Measurements from ENCODE around the gene DLGAP4.

Gene DLGAP4, protein sequence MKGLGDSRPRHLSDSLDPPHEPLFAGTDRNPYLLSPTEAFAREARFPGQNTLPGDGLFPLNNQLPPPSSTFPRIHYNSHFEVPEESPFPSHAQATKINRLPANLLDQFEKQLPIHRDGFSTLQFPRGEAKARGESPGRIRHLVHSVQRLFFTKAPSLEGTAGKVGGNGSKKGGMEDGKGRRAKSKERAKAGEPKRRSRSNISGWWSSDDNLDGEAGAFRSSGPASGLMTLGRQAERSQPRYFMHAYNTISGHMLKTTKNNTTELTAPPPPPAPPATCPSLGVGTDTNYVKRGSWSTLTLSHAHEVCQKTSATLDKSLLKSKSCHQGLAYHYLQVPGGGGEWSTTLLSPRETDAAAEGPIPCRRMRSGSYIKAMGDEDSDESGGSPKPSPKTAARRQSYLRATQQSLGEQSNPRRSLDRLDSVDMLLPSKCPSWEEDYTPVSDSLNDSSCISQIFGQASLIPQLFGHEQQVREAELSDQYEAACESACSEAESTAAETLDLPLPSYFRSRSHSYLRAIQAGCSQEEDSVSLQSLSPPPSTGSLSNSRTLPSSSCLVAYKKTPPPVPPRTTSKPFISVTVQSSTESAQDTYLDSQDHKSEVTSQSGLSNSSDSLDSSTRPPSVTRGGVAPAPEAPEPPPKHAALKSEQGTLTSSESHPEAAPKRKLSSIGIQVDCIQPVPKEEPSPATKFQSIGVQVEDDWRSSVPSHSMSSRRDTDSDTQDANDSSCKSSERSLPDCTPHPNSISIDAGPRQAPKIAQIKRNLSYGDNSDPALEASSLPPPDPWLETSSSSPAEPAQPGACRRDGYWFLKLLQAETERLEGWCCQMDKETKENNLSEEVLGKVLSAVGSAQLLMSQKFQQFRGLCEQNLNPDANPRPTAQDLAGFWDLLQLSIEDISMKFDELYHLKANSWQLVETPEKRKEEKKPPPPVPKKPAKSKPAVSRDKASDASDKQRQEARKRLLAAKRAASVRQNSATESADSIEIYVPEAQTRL

DNA sequence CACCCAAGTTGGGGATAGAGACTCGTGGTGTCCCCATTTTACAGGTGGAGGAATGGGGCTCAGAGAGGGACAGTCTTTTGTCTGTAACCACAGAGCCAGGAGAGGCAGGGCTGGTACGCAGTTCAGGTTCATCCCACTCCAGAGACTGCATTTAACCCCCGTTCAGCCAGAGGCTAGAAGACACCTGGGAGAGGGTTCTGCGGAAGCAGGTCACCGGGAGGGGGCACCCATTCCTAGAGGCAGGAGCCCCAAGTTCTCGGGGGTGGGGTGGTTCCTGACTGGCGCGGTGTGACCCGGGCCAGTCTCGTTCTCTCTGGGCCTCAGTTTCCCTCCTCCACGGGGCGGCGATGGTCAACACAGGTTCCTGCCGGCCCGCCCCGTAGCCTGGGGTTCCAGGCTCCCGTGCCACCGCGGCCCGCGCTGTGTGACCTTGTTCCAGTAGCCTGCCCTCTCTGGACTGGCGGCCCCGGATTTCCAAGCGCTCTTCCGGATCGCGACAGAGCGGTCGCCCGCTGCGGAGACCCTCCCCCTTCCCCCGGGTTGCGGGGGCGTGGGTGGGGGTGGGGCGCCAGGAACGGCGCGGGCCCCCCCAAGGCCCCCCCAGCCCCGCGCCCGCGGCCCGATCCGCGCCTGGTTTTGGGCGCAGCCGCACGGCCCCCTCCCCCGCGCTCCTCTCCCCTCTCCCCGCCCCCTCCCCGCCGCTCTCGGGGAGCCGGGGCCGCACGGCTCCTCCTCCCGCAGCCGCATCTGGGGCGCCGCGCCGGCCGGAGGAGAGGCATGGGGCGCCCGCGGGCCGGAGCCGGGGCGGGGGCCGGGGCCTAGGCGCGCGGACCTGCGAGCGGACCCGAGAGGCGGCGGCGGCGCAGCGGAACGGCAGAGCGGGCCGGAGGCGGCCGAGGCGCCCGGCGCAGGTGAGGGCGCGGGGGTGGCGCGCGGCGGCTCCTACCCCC lies at the start of gene DLGAP4:
Gene DLGAP4, plus strand, starts transcription at position 738 of the 950 bp plus-strand sequence. CDS start 125,379 bp downstream, outside the sequence.
- TF ChIP-seq, protein P1, sequence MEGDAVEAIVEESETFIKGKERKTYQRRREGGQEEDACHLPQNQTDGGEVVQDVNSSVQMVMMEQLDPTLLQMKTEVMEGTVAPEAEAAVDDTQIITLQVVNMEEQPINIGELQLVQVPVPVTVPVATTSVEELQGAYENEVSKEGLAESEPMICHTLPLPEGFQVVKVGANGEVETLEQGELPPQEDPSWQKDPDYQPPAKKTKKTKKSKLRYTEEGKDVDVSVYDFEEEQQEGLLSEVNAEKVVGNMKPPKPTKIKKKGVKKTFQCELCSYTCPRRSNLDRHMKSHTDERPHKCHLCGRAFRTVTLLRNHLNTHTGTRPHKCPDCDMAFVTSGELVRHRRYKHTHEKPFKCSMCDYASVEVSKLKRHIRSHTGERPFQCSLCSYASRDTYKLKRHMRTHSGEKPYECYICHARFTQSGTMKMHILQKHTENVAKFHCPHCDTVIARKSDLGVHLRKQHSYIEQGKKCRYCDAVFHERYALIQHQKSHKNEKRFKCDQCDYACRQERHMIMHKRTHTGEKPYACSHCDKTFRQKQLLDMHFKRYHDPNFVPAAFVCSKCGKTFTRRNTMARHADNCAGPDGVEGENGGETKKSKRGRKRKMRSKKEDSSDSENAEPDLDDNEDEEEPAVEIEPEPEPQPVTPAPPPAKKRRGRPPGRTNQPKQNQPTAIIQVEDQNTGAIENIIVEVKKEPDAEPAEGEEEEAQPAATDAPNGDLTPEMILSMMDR (conservative IDR thresholded peaks at IDR 0.05): no peak
- peak within 1 kb of the TSS; percentile 58; the same call in 1 of the 2 replicates for H3K27ac ChIP-seq

GRCh38 chr20:36259177-36260061 lies 46.7 kb upstream of the DLGAP4 start:
- no peak overlapping the region for H3K27ac ChIP-seq
- TF ChIP-seq, protein P1 (conservative IDR thresholded peaks at IDR 0.05): no peak

GRCh38 chr20:36260316-36260715 lies 45.8 kb upstream of the DLGAP4 start:
- TF ChIP-seq, protein P1 (conservative IDR thresholded peaks at IDR 0.05): no peak
- H3K27ac ChIP-seq: no peak overlapping the region

GRCh38 chr20:36261389-36262105 lies 44.6 kb upstream of the DLGAP4 start:
- no peak overlapping the region for H3K27ac ChIP-seq
- TF ChIP-seq, protein P1 (conservative IDR thresholded peaks at IDR 0.05): no peak

GRCh38 chr20:36262440-36262839 lies 43.7 kb upstream of the DLGAP4 start:
- no peak overlapping the region for H3K27ac ChIP-seq
- TF ChIP-seq, protein P1 (conservative IDR thresholded peaks at IDR 0.05): no peak
